Measurements from ENCODE around the gene CEBPZ. TPM values are rescaled to one million over a fixed set of nuclear protein-coding genes. Genes with fewer than 3 reads are reported as not detected.

The CEBPZ gene
- 110 and 124 TPM in 2 replicates for total RNA-seq (2014; rRNA removed; shearing (Covaris generic))

DNA sequence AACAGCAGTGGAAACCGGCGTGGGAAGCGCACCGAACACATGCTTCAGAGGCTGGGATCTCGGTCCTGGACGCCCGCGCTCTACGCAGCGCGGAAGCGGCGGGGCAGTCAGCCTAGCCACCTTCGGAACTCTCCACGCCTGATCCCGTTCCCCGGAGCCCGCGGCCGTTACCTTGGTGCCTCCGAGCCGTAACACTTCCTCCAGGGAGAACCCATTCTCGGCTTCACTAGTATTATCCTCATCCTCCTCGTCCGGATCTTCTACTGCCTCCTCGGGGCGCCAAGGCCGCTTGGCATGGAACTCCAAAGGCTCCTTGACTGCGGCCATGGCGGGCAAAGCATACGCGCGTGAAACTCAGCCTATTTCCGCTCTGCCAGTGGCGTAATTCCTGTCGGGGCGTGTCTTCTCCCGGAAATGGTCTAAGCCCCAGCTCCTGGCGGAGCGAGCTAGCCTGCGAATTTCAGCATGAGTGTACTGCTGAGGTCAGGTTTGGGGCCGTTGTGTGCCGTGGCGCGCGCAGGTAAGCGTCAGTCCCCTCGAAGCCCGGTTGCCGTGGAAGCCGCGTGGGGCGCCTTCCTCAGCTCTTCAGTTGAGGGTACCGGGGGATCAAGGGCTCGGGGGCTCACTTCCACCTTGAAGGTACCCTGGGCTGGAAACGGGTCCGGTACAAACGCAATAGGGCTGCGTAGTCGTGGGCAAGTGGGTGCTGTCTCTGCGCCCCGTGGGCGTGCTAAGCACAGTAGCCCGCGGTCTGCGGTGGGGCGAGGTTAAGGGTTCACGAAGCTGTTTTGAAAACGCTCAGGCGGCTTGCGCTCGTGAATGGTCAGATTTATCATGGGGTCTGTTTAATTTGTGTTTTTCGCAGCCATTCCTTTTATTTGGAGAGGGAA lies at the start of gene CEBPZ, which contains the start of gene NDUFAF7:
Gene CEBPZ, minus strand, starts transcription at position 356 of the 890 bp plus-strand sequence. Its CDS starts 29 bp downstream, at position 327.
Gene NDUFAF7, plus strand, starts transcription at position 418 of the 890 bp plus-strand sequence. Its CDS starts 48 bp downstream, at position 466.
- Histone ChIP-seq H3K27ac (peak within 1 kb of the TSS; percentile 77), H3K4me3 (peak within 1 kb of the TSS; percentile 89), H3K4me1 (peaks cover 13% of the 10 kb centered on the region), H3K27me3 (no peaks in the 10 kb centered on the region), H3K36me3 (peaks cover 38% of the 10 kb centered on the region), H3K9me3 (replicated peaks) (no peaks in the 10 kb centered on the region)
- DNase-seq: peak; percentile 93 to 96

- Histone ChIP-seq H3K4me3 (no peak overlapping the region), H3K27me3 (no peaks in the 10 kb centered on the region), H3K4me1 (no peaks in the 10 kb centered on the region), H3K9me3 (replicated peaks) (no peaks in the 10 kb centered on the region), H3K27ac (no peak overlapping the region), H3K36me3 (peaks cover 87% of the 10 kb centered on the region)
- no peak for DNase-seq
Observed at GRCh38 chr2:37276291-37276690, 44.9 kb upstream of the CEBPZ start.

GRCh38 chr2:37274359-37274965 lies 43.1 kb upstream of the CEBPZ start:
- no peak for DNase-seq
- no peaks in the 10 kb centered on the region for H3K9me3 ChIP-seq (replicated peaks)
- no peak overlapping the region for H3K4me3 ChIP-seq
- H3K27ac ChIP-seq: no peak overlapping the region
- H3K4me1 ChIP-seq: no peaks in the 10 kb centered on the region
- no peaks in the 10 kb centered on the region for H3K27me3 ChIP-seq
- peaks cover 83% of the 10 kb centered on the region for H3K36me3 ChIP-seq

DNA sequence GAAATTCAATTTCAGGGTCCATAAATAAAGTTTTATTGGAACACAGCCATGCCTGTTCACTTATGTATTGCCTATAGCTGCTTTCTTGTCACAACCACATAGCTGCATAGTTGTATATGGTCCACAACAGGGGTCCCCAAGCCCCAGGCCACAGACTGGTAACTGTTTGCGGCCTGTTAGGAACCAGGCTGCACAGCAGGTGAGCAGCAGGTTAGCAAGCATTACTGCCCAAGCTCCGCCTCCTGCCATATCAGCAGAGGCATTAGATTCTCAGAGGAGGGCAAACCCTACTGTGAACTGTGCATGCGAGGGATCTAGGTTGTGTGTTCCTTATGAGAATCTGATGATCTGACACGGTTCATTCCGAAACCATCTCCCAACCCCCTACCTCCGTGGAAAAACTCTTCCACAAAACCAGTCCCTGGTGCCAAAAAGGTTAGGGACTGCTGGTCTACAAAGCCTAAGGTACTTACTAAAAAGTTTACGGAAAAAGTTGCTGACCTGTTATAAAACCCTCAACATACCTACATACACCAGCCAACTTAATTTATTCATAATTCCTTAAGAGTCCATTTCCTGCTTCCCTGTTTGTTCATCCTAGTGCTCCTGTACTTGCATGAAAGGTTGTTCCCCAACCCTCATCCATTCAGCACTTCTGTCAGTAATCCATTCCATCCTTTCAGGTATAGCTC lies 40.1 kb upstream of the CEBPZ start:
- Histone ChIP-seq H3K4me3 (no peak overlapping the region), H3K36me3 (peaks cover 86% of the 10 kb centered on the region), H3K27me3 (no peaks in the 10 kb centered on the region), H3K4me1 (no peaks in the 10 kb centered on the region), H3K27ac (no peak overlapping the region), H3K9me3 (replicated peaks) (no peaks in the 10 kb centered on the region)
- DNase-seq: no peak

GRCh38 chr2:37268111-37268510 lies 36.7 kb upstream of the CEBPZ start:
- no peaks in the 10 kb centered on the region for H3K4me1 ChIP-seq
- peaks cover 75% of the 10 kb centered on the region for H3K36me3 ChIP-seq
- H3K9me3 ChIP-seq (replicated peaks): no peaks in the 10 kb centered on the region
- H3K27me3 ChIP-seq: no peaks in the 10 kb centered on the region
- H3K4me3 ChIP-seq: no peak overlapping the region
- H3K27ac ChIP-seq: no peak overlapping the region
- DNase-seq: no peak

DNA sequence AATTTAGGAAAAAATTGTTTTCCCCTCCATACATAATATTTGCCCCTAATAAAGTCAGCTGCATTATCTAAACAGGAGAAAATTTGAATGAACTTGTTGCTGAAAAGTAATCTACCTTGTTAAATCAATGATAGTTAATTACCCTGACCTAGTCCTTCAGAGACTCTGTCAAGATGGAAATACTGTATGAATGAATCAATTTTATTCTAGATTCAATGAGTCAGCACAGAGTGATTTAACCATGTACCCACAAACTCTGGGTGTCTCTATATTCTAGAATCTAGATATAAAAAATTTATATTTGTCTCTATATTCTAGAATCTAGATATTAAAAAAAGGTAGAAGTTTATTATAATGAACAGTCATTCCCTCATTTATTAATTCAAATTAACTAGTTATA lies 36.3 kb upstream of the CEBPZ start:
- Histone ChIP-seq H3K9me3 (replicated peaks) (no peaks in the 10 kb centered on the region), H3K27me3 (no peaks in the 10 kb centered on the region), H3K36me3 (peaks cover 75% of the 10 kb centered on the region), H3K4me3 (no peak overlapping the region), H3K27ac (no peak overlapping the region), H3K4me1 (no peaks in the 10 kb centered on the region)
- DNase-seq: no peak

GRCh38 chr2:37263839-37264238 lies 32.4 kb upstream of the CEBPZ start:
- H3K36me3 ChIP-seq: peaks cover 71% of the 10 kb centered on the region
- no peak overlapping the region for H3K27ac ChIP-seq
- no peak overlapping the region for H3K4me3 ChIP-seq
- no peaks in the 10 kb centered on the region for H3K4me1 ChIP-seq
- DNase-seq: no peak
- H3K9me3 ChIP-seq (replicated peaks): no peaks in the 10 kb centered on the region
- no peaks in the 10 kb centered on the region for H3K27me3 ChIP-seq

DNA sequence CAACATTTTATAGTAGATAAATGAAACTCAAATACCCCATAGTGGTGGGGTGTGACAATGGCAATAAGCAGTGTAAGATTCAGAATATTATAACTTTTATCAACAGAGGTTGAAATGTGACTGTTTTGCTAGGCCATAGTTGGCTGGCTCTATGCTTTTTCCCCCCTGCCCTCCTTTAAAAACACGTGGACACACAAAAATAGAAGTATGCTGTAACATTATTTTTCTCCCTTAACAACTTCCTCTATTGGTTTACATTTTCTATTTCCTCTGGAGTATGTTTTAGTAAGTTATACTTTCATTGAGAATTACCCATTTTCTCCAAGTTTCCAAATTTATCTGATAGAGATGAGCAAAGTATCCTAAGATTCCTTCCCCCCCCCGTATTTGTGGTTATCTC lies 31.1 kb upstream of the CEBPZ start:
- H3K4me3 ChIP-seq: no peak overlapping the region

DNA sequence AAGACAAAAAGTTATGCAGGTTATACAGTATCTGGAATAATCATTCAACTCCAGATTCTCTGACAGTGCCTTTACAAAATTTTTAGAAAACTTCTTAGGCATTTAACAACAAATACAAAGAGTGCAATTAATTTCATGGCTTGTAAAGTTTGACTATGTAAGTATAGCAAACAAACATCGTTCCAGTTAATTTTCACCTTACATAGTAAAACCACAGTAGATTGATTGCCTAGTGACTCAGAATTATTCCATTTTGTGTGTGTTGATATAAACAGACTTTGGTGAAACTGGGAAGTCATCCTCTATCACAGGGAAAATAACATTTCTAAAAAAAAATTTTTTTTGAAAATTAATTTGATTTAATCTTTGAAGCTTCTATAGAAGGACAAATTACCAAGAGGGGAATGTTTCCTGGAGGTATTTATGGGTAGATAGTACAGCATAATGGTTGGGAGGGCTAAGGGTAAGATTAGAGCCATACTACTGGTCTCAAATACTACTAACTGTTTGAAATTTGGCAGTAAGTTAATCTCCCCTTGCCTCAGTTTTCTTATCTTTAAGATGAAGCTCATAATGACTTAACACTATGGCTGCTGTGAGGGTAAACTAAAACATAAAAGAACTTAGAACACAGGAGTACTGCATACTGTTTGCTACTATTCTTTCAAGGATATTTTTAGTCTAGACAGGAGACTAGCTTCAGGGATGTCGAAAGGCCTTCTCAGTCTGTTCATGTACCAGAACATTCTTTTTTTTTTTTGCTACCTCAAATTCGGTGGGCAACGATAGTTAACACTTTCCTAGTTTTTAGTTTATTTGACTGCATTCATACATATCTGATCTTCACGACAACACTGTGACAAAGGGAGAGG lies 19.7 kb upstream of the CEBPZ start:
- Histone ChIP-seq H3K27ac (no peak overlapping the region), H3K36me3 (peaks cover 93% of the 10 kb centered on the region), H3K27me3 (no peaks in the 10 kb centered on the region), H3K9me3 (replicated peaks) (no peaks in the 10 kb centered on the region), H3K4me1 (no peaks in the 10 kb centered on the region), H3K4me3 (no peak overlapping the region)
- DNase-seq: no peak

More for the DNA sequence above, 31.1 kb upstream of the CEBPZ start:
- Histone ChIP-seq H3K27ac (no peak overlapping the region), H3K27me3 (no peaks in the 10 kb centered on the region), H3K4me1 (no peaks in the 10 kb centered on the region), H3K9me3 (replicated peaks) (no peaks in the 10 kb centered on the region), H3K36me3 (peaks cover 71% of the 10 kb centered on the region)
- DNase-seq: no peak

DNA sequence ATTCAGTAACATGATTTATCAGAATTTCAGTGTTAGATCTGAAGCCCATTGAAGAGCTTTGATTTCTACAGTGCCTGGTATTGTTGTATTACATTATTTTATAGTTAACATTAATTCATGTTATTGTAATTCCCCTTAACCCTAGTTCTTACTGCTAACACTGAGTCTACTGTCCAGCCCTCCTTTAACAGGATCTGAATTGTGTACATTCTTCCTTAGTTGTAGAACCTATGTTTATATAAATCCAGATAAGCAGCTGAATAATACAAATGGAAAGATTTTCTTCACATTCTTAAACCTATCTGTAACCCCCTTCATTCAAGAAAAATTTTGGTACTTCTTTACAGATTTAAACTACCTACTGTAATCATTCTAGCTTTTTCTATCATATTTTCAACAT lies 14.8 kb upstream of the CEBPZ start:
- no peak overlapping the region for H3K27ac ChIP-seq
- no peaks in the 10 kb centered on the region for H3K4me1 ChIP-seq
- no peak for DNase-seq
- no peaks in the 10 kb centered on the region for H3K9me3 ChIP-seq (replicated peaks)
- no peak overlapping the region for H3K4me3 ChIP-seq
- no peaks in the 10 kb centered on the region for H3K27me3 ChIP-seq
- peaks cover 94% of the 10 kb centered on the region for H3K36me3 ChIP-seq

GRCh38 chr2:37244755-37245154 lies 13.4 kb upstream of the CEBPZ start:
- Histone ChIP-seq H3K4me3 (no peak overlapping the region), H3K27ac (no peak overlapping the region), H3K36me3 (peaks cover 87% of the 10 kb centered on the region), H3K9me3 (replicated peaks) (no peaks in the 10 kb centered on the region), H3K4me1 (no peaks in the 10 kb centered on the region), H3K27me3 (no peaks in the 10 kb centered on the region)
- no peak for DNase-seq

DNA sequence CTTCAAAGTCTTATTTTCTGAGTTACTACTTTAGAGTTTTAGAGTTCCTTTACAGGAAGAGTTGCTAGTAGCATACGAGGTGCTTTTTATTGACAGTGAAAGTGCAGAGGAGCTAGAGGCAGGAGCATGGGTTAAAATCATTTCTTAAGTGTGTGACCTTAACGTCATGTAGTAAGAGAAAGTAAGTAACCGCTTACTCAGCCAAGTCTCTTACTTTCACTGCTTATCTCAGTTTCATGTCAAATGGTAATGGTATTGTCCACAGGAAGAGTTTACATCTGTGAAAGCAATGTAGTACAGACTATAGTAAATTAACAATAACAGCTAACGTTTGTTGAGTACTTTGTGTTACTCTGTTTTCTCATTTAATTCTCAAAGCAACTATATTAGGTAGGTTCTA lies 12.6 kb upstream of the CEBPZ start:
- Histone ChIP-seq H3K27ac (no peak overlapping the region), H3K27me3 (no peaks in the 10 kb centered on the region), H3K9me3 (replicated peaks) (no peaks in the 10 kb centered on the region), H3K4me1 (no peaks in the 10 kb centered on the region), H3K36me3 (peaks cover 86% of the 10 kb centered on the region), H3K4me3 (no peak overlapping the region)
- DNase-seq: no peak

GRCh38 chr2:37243435-37243834 lies 12.0 kb upstream of the CEBPZ start:
- H3K27ac ChIP-seq: no peak overlapping the region
- no peaks in the 10 kb centered on the region for H3K27me3 ChIP-seq
- no peaks in the 10 kb centered on the region for H3K4me1 ChIP-seq
- no peak overlapping the region for H3K4me3 ChIP-seq
- no peaks in the 10 kb centered on the region for H3K9me3 ChIP-seq (replicated peaks)
- peaks cover 80% of the 10 kb centered on the region for H3K36me3 ChIP-seq
- DNase-seq: no peak
